Caco-2 (cell line): Measurements from ENCODE around the gene FCAMR. TPM values are rescaled to one million over a fixed set of nuclear protein-coding genes. Genes with fewer than 3 reads are reported as not detected.
A peak's percentile ranks its signal among the peaks of the same experiment; 100 is the strongest.

Source experiments
- BruUV-seq: library from RNA; stranded (reverse); fragments of 400-500 nt; replicated peaks from 2 replicates; lab custom pipeline; 2021; lab: Mats Ljungman, UMichigan
- CTCF ChIA-PET: fragments of 300-600 bp; sonication (Branson Sonifier 250); formaldehyde crosslinking; loops from one replicate; lab custom pipeline; 2022; ENCODE audit warnings: antibody characterized with exemption; lab: Charles Lee
- POLR2A ChIA-PET: fragments of 300-600 bp; sonication (Branson Sonifier 250); formaldehyde crosslinking; loops from one replicate; lab custom pipeline; 2022; ENCODE audit warnings: antibody characterized with exemption; lab: Charles Lee
- DNase-seq, 2 experiments: peaks; one replicate each; pipeline versions ENCODE4 v3.0.0 to v3.0.0-alpha.2; 2020 to 2022
- H3K27me3 ChIP-seq: replicated peaks from 2 replicates; pipeline ENCODE4 v1.6.0; 2011; ENCODE audit warnings: low read length; ENCODE audit not compliant: control insufficient read depth, insufficient read depth
- H3K36me3 ChIP-seq: 2 replicates; pipeline ENCODE4 v1.5.1; 2011; ENCODE audit warnings: low read length; ENCODE audit not compliant: control insufficient read depth, insufficient read depth
- H3K4me1 ChIP-seq: fragments of 250-450 bp; sonication (Bioruptor Pico); 2 replicates; pipeline ENCODE4 v1.5.1; 2020; ENCODE audit warnings: mild to moderate bottlenecking
- H3K4me3 ChIP-seq: 2 replicates; pipeline ENCODE4 v1.5.1; 2011; ENCODE audit warnings: low read depth, mild to moderate bottlenecking, control low read depth, low read length
- H3K9me3 ChIP-seq: fragments of 250-450 bp; sonication (Bioruptor Pico); 2 replicates; pipeline ENCODE4 v1.5.1; 2020; ENCODE audit warnings: mild to moderate bottlenecking, moderate library complexity
- H3K27ac Mint-ChIP-seq: one replicate; pipeline ENCODE4 v1.8.0; 2022; ENCODE audit warnings: mixed read lengths; ENCODE audit not compliant: unreplicated experiment
- H3K27me3 Mint-ChIP-seq: one replicate; pipeline ENCODE4 v1.8.0; 2022; ENCODE audit warnings: mixed read lengths; ENCODE audit not compliant: insufficient read depth, unreplicated experiment
- H3K36me3 Mint-ChIP-seq: one replicate; pipeline ENCODE4 v1.8.0; 2022; ENCODE audit warnings: mild to moderate bottlenecking, mixed read lengths; ENCODE audit not compliant: insufficient read depth, unreplicated experiment
- H3K4me1 Mint-ChIP-seq: one replicate; pipeline ENCODE4 v1.8.0; 2022; ENCODE audit warnings: low read depth, mixed read lengths; ENCODE audit not compliant: unreplicated experiment
- H3K4me3 Mint-ChIP-seq: one replicate; pipeline ENCODE4 v1.8.0; 2022; ENCODE audit warnings: mild to moderate bottlenecking, moderate library complexity, mixed read lengths; ENCODE audit not compliant: unreplicated experiment
- H3K9me3 Mint-ChIP-seq: one replicate; pipeline ENCODE4 v1.8.0; 2022; ENCODE audit warnings: mixed read lengths; ENCODE audit not compliant: unreplicated experiment
- intact Hi-C: fragments of 100-400 bp; cut with micrococcal nuclease; formaldehyde crosslinking; loops from one replicate; pipeline ENCODE4 v1.10.0; 2022; ENCODE audit not compliant: unreplicated experiment
- total RNA-seq: library from RNA; stranded (reverse); gene quantifications from 2 replicates; pipeline ENCODE4 v1.2.3, GENCODE V29; 2022
- TF ChIP-seq, protein P1 (sequence below), 2 experiments: fragments of 200-600 bp in 1 of 2; IDR thresholded peaks; 1 replicate in 1 of 2; 2 replicates in 1 of 2; pipeline versions ENCODE4 v1.5.1 to v1.8.0; 2011 to 2022; ENCODE audit warnings: antibody characterized with exemption in 1 of 2, control low read depth in 1 of 2, inconsistent platforms in 1 of 2, low read depth in 1 of 2, low read length in 1 of 2, mild to moderate bottlenecking in 1 of 2, moderate library complexity in 1 of 2; ENCODE audit not compliant: insufficient read depth in 1 of 2, severe bottlenecking in 1 of 2, unreplicated experiment in 1 of 2

The FCAMR gene
- total RNA-seq, 1 experiment from 2014 or later, result 0.18 TPM

DNA sequence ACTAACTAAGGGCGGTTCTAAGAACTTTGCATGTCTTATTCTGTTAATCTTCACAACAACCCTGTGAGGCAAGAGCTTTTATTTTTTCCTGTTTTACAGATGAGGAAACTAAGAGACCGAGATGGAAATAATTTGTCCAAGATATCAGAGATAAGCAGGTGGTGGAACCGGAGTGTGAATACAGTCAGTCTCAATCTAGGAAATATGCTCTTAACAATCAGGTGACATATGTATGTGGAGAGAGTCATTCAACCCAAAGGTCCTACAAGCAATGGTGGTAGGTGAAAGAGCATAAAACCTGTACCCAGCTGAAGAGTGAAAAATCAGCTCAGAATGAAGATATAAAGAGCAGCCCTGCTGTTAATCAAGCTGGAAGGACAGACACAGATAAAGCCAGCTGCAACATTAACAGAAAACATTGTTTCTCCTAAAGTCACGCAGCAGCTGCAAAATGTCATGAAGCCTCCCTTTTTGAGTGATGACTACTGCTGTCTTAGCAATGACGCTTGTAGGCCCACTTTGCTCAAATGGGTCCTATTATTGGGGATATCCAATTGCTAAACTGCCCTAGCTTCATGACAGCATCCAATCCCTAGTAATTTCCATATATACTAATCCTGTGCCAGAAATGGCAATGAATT is 30.5 kb upstream of the FCAMR start:
- intact Hi-C loops, result no loop called here
- TF ChIP-seq, protein P1, sequence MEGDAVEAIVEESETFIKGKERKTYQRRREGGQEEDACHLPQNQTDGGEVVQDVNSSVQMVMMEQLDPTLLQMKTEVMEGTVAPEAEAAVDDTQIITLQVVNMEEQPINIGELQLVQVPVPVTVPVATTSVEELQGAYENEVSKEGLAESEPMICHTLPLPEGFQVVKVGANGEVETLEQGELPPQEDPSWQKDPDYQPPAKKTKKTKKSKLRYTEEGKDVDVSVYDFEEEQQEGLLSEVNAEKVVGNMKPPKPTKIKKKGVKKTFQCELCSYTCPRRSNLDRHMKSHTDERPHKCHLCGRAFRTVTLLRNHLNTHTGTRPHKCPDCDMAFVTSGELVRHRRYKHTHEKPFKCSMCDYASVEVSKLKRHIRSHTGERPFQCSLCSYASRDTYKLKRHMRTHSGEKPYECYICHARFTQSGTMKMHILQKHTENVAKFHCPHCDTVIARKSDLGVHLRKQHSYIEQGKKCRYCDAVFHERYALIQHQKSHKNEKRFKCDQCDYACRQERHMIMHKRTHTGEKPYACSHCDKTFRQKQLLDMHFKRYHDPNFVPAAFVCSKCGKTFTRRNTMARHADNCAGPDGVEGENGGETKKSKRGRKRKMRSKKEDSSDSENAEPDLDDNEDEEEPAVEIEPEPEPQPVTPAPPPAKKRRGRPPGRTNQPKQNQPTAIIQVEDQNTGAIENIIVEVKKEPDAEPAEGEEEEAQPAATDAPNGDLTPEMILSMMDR (IDR thresholded peaks at IDR 0.05; ENCODE audit: insufficient read depth in 1 of 2, low read depth in 1 of 2, low read length in 1 of 2, severe bottlenecking in 1 of 2, unreplicated experiment in 1 of 2), result no peak
- BruUV-seq, result no TSS peak
- H3K4me1 ChIP-seq, result peaks cover 32% of the 10 kb centered on the region
- H3K27ac Mint-ChIP-seq, result no peak overlapping the region
- H3K4me3 ChIP-seq, result no peak overlapping the region
- no peaks in the 10 kb centered on the region for H3K27me3 ChIP-seq
- no peak for DNase-seq
- peaks cover 44% of the 10 kb centered on the region for H3K4me1 Mint-ChIP-seq
- ChIA-PET POLR2A (no interaction called here), CTCF (no interaction called here)
- H3K4me3 Mint-ChIP-seq, result no peak overlapping the region
- no peaks in the 10 kb centered on the region for H3K9me3 ChIP-seq
- H3K36me3 ChIP-seq, result no peaks in the 10 kb centered on the region
- no peaks in the 10 kb centered on the region for H3K27me3 Mint-ChIP-seq
- H3K36me3 Mint-ChIP-seq, result no peaks in the 10 kb centered on the region
- no peaks in the 10 kb centered on the region for H3K9me3 Mint-ChIP-seq

DNA sequence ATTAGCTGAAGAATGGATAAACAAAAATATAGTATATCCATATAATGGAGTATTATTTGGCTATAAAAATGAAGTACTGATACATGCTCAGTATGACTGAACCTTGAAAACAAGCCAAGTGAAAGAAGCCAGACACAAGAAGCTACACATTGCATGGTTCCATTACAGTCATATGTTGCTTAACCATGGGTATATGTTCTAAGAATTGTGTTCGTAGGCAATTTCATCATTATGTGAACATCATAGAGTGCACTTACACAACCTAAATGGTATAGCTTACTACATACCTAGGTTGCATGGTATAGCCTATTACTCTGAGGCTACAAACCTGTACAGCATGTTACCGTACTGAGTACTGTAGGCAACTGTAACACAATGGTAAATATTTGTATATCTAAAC is 28.6 kb upstream of the FCAMR start:
- Histone ChIP-seq H3K4me1 (peaks cover 13% of the 10 kb centered on the region), H3K9me3 (no peaks in the 10 kb centered on the region), H3K4me3 (no peak overlapping the region), H3K36me3 (no peaks in the 10 kb centered on the region), H3K27me3 (no peaks in the 10 kb centered on the region)
- no peaks in the 10 kb centered on the region for H3K27me3 Mint-ChIP-seq
- H3K27ac Mint-ChIP-seq, result no peak overlapping the region
- ChIA-PET POLR2A (no interaction called here), CTCF (no interaction called here)
- DNase-seq, result no peak
- peaks cover 32% of the 10 kb centered on the region for H3K4me1 Mint-ChIP-seq
- intact Hi-C loops, result no loop called here
- no TSS peak for BruUV-seq
- H3K4me3 Mint-ChIP-seq, result no peak overlapping the region
- no peaks in the 10 kb centered on the region for H3K9me3 Mint-ChIP-seq
- TF ChIP-seq, protein P1 (IDR thresholded peaks at IDR 0.05; ENCODE audit: insufficient read depth in 1 of 2, low read depth in 1 of 2, low read length in 1 of 2, severe bottlenecking in 1 of 2, unreplicated experiment in 1 of 2), result no peak
- no peaks in the 10 kb centered on the region for H3K36me3 Mint-ChIP-seq

DNA sequence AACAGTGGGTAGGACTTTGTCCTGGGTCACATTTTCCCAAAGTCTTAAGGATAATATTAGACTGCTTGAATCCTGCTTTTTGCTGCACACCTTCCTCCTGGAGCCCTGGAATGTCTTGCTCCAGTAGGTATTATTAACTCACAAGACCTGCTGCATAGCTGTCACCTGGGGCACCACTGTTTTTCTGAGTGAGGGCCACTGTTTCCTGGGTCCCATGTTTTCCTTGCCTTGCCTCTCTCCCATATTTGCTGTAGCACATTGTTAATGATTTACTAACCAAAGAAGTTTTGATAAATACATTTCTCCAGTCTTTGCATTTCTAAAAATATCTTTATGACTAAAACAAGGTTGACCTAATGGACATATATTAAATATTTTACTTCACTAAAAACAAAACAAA is 22.5 kb upstream of the FCAMR start:
- peaks cover 9% of the 10 kb centered on the region; the same call in 1 of the 2 replicates for H3K4me1 ChIP-seq
- Mint-ChIP-seq H3K9me3 (no peaks in the 10 kb centered on the region), H3K27ac (peak overlapping the region; percentile 63), H3K4me1 (peaks cover 14% of the 10 kb centered on the region), H3K4me3 (no peak overlapping the region), H3K36me3 (no peaks in the 10 kb centered on the region), H3K27me3 (no peaks in the 10 kb centered on the region)
- no peaks in the 10 kb centered on the region for H3K9me3 ChIP-seq
- ChIA-PET CTCF (interaction anchor here (0.6 kb wide), 1 partner anchor 337 kb away, joined by 3 read pairs; no protein-coding TSS in a partner anchor), POLR2A (interaction anchor here (1.1 kb wide), 1 partner anchor 60 kb away, joined by 4 read pairs; the partner anchor contains the start of gene PFKFB2)
- H3K36me3 ChIP-seq, result no peaks in the 10 kb centered on the region
- intact Hi-C loops, result no loop called here
- H3K4me3 ChIP-seq, result no peak overlapping the region
- TF ChIP-seq, protein P1 (IDR thresholded peaks at IDR 0.05; ENCODE audit: insufficient read depth in 1 of 2, low read depth in 1 of 2, low read length in 1 of 2, severe bottlenecking in 1 of 2, unreplicated experiment in 1 of 2), result no peak
- no TSS peak for BruUV-seq
- no peaks in the 10 kb centered on the region for H3K27me3 ChIP-seq
- peak; percentile 34 to 54 for DNase-seq
